ENCODE results near the gene BAIAP2. TPM values are rescaled to one million over a fixed set of nuclear protein-coding genes. Genes with fewer than 3 reads are reported as not detected.

Gene BAIAP2
- total RNA-seq, 1 donor from 2014 or later, result 37.6 TPM

DNA sequence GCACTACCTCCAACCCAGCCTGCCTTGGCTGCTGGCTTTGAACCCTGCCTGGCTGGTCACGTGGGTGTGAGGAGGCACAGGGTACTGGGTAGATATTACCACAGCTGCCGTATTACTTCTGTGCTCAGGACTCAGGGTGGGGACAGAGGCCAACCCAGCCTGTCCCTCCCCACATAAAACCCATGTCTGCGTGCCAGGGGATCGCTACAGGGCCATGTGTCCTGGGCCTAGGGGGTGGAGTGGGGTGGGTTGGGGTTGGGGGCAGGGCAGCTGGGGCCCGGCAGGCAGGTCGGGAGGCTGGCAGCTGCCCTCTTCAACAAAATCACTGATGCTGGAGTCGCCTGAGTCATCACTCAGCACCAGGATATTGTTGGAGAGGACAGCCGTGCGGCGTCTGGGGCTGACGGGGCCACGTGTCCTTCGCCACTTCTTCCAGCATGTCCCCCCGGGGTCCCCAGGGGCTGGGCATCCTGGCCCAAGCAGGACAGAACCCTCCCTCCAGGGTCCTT, 90.7 kb downstream of the BAIAP2 start:
- Mint-ChIP-seq H3K9me3 (ENCODE audit: low read depth) (no peaks in the 10 kb centered on the region), H3K4me3 (ENCODE audit: low read depth) (no peak overlapping the region), H3K36me3 (ENCODE audit: insufficient read depth) (no peaks in the 10 kb centered on the region), H3K27ac (no peak overlapping the region), H3K27me3 (no peaks in the 10 kb centered on the region), H3K4me1 (ENCODE audit: low read depth) (no peaks in the 10 kb centered on the region)
- no peak for TF ChIP-seq CTCF (IDR thresholded peaks at IDR 0.05; ENCODE audit: unreplicated experiment)
- DNase-seq (ENCODE audit: low spot score, unreplicated experiment), result no peak

DNA sequence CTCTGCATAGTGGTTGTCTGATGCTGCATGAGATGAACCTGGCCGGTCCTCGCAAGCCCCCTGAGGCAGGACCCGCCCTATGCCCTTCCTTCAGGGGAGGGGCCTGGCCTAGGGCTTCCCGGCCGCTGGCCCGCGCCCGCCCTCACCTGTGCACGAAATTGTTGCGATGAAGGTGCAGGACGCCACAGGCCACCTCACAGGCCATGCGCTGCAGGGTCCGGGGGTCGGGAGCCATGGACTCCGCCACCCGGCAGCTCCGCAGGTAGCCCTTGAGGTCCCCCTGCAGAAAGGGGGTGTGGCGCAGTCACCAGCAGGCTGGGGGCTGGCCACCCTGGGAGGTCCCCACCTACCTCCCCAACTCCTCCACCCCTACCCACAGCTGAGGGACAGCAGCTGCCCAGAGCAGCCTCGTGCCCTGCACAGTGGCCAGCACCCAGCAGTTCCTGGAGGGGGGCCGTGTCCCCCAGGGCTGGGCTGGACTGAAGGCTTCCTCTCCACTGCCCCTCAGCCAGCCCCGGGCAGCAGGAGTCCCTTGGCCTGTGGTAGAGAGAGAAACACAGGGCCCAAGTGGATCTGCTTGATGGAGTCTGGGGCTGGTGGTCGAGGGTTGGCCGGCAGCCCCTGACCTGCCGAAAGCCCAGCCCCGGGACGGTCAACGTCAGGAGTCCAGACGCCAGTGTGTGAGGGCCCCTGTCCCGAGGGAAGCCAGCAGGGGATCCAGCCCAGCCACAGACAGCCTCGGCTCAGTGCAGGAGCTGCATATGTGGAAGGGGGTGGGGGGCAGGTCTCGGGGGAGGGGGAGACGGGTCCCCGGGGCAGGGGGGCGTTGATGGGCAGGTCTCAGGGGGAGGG, 91.6 kb downstream of the BAIAP2 start:
- no peaks in the 10 kb centered on the region for H3K9me3 Mint-ChIP-seq (ENCODE audit: low read depth)
- no peaks in the 10 kb centered on the region for H3K27me3 Mint-ChIP-seq
- H3K4me1 Mint-ChIP-seq (ENCODE audit: low read depth), result no peaks in the 10 kb centered on the region
- TF ChIP-seq CTCF (IDR thresholded peaks at IDR 0.05; ENCODE audit: unreplicated experiment), result no peak
- no peaks in the 10 kb centered on the region for H3K36me3 Mint-ChIP-seq (ENCODE audit: insufficient read depth)
- DNase-seq (ENCODE audit: low spot score, unreplicated experiment), result no peak
- no peak overlapping the region for H3K4me3 Mint-ChIP-seq (ENCODE audit: low read depth)
- no peak overlapping the region for H3K27ac Mint-ChIP-seq

DNA sequence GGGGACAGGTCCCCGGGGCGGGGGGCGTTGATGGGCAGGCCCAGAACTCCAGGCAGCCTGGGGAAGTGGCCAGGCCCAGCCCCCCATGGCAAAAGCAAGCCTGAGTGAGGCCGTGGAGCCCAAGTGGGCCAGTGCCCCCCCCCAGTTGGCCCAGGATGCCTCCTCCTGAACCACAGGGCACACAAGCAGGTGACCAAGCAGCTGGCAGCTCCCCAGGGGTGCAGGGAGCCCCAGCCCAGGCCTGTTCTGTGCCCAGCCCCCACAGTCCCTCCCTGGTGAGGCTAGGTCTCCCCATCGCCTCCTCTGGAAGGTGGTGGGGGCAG, 92.1 kb downstream of the BAIAP2 start:
- no peak for DNase-seq (ENCODE audit: low spot score, unreplicated experiment)
- no peak overlapping the region for H3K27ac Mint-ChIP-seq
- H3K27me3 Mint-ChIP-seq, result no peaks in the 10 kb centered on the region
- H3K4me1 Mint-ChIP-seq (ENCODE audit: low read depth), result no peaks in the 10 kb centered on the region
- H3K36me3 Mint-ChIP-seq (ENCODE audit: insufficient read depth), result no peaks in the 10 kb centered on the region
- no peak for TF ChIP-seq CTCF (IDR thresholded peaks at IDR 0.05; ENCODE audit: unreplicated experiment)
- no peaks in the 10 kb centered on the region for H3K9me3 Mint-ChIP-seq (ENCODE audit: low read depth)
- H3K4me3 Mint-ChIP-seq (ENCODE audit: low read depth), result no peak overlapping the region

- Mint-ChIP-seq H3K4me3 (ENCODE audit: low read depth) (no peak overlapping the region), H3K27ac (no peak overlapping the region), H3K36me3 (ENCODE audit: insufficient read depth) (no peaks in the 10 kb centered on the region), H3K27me3 (no peaks in the 10 kb centered on the region), H3K4me1 (ENCODE audit: low read depth) (no peaks in the 10 kb centered on the region), H3K9me3 (ENCODE audit: low read depth) (no peaks in the 10 kb centered on the region)
- no peak for DNase-seq (ENCODE audit: low spot score, unreplicated experiment)
- no peak for TF ChIP-seq CTCF (IDR thresholded peaks at IDR 0.05; ENCODE audit: unreplicated experiment)
Observed at GRCh38 chr17:81127526-81128177, 92.7 kb downstream of the BAIAP2 start.

- H3K36me3 Mint-ChIP-seq (ENCODE audit: insufficient read depth), result no peaks in the 10 kb centered on the region
- no peak for TF ChIP-seq CTCF (IDR thresholded peaks at IDR 0.05; ENCODE audit: unreplicated experiment)
- no peak overlapping the region for H3K27ac Mint-ChIP-seq
Observed at GRCh38 chr17:81128338-81128737, 93.4 kb downstream of the BAIAP2 start.

More at GRCh38 chr17:81128338-81128737, 93.4 kb downstream of the BAIAP2 start:
- H3K4me3 Mint-ChIP-seq (ENCODE audit: low read depth), result no peak overlapping the region
- no peaks in the 10 kb centered on the region for H3K9me3 Mint-ChIP-seq (ENCODE audit: low read depth)
- H3K27me3 Mint-ChIP-seq, result no peaks in the 10 kb centered on the region
- no peaks in the 10 kb centered on the region for H3K4me1 Mint-ChIP-seq (ENCODE audit: low read depth)
- DNase-seq (ENCODE audit: low spot score, unreplicated experiment), result no peak

Data from progenitor cell of endocrine pancreas (in vitro differentiated cells).